Left kidney (tissue), 2 donors: ENCODE measurements around the gene USP34. TPM values are rescaled to one million over a fixed set of nuclear protein-coding genes. Genes with fewer than 3 reads are reported as not detected.
"Not testable (repeated sequence)": the region's sequence is repeated elsewhere in the genome, so short reads cannot be mapped to it uniquely, and the experiment has no call there.

ENCODE experiments used
- DNase-seq: peaks from one replicate; pipeline ENCODE4 v3.0.0-alpha.2; 2013
- polyA plus RNA-seq: library from polyadenylated mRNA; unstranded; fragments of 120-200 nt; gene quantifications from one replicate; pipeline ENCODE4 v1.2.1, GENCODE V29; 2013; ENCODE audit not compliant: insufficient read length

Gene USP34
- polyA plus RNA-seq, 1 donor = 171 TPM

DNA sequence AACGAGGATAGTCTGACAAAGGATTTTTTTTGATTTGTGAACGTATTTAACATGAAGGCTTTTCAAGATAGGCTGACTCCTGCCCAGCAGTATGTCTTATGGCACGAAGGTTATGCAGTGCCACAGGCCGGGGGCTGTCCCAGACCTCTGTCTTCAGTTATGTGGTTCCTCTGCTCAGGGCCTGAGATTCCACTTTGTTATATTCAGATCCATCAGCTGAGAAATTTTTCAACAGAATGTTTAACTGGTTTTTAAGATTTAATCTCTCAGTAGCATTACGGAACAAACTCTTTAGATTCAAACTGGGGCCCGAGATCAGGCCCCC is 288.9 kb downstream of the USP34 start:
- DNase-seq = no peak

DNA sequence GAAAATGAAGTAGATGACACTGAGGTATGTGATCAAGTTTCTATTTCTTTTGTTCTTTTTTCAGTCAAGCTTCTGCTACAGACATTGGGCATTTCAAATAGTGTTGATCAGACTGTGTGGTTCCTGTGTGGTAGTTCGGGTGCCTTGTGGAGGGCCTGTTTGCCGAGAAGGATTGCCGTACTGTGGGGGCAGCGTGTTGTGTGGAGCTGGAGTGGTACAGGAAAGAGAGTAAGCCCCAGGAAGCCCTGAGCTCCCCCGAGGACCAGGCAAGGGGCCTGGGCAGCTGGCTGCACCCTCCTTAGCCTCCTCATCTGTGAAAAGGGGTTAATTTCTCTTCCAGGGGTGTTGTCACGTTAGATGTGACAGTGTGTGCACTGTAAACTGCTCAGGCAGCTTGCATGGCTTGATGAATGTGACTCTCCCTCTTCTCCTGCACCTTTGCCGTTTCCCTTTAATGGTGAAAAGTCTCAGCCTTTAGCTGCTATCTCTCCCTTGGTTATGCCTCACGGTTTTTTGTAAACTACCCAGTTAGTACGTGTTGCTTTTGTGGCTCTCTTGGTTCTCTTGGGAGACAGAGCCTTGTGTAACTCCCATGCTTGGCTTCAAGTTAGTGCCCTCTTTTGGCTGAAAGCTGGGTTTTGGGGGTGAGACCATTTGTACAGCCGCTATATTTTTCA is 289.4 kb downstream of the USP34 start:
- DNase-seq = no peak

DNA sequence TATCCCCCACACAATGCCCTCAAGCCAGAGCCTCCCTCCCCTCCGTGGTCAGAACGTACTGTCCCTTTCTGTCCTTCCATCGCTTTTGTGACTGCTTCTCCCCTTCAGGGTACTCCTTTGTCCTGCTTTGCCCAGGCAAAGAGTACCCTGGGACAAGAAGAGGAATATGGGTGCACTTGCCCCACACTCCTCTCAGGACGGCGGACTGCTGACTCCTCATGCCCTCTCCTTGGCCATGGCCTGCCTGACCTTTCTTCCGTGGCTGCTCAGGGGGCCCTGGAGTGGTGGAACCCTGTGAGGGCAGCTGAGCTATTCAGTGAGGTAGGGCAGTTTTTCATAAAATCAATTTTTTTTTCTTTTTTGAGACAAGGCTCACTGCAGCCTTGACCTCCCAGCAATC is 290.2 kb downstream of the USP34 start:
- DNase-seq = no peak

DNA sequence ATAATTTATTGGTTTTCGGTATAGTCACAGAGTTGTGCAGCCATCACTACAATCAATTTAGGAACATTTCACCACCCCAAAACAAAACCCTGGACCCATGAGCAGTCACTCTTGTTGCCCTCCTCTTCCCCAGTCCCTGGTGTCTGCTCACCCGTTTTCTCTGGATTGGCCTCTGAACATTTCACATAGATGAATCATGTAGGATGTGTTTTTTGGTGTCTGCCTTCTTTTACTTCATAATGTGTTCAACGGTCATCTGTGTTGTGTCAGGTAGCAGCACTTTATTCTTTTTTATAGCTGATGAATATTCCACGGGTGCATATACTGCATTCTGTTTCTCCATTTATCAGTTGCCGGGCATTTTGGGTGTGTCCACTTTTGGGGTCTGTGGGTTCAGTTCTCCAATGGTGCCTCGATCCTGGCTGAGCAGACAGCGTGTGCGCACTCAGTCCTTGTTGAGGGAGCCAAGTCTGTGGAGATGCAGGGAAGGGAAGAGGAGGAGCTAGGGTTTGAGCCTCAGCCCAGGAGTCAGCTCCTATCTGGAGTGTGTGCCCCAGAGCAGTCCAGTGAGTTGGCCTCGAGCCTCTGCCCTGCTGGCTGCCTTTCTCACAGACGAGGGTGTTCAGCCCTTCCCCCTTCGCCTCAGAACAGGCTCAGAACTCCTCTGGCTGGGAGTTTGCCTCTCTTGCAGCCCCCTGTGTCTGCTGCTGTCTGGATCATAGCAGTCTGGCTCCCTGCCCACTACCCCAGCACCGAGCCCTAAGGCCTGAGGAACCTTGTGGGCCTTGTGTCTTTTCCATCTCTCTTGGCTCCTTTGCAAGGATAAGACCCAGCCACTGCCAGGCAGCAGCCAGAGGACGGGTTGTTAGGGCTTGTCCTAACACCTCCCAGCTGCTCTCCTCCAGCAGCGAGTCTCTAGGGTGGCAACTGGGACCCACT is 290.9 kb downstream of the USP34 start:
- DNase-seq = no peak

DNA sequence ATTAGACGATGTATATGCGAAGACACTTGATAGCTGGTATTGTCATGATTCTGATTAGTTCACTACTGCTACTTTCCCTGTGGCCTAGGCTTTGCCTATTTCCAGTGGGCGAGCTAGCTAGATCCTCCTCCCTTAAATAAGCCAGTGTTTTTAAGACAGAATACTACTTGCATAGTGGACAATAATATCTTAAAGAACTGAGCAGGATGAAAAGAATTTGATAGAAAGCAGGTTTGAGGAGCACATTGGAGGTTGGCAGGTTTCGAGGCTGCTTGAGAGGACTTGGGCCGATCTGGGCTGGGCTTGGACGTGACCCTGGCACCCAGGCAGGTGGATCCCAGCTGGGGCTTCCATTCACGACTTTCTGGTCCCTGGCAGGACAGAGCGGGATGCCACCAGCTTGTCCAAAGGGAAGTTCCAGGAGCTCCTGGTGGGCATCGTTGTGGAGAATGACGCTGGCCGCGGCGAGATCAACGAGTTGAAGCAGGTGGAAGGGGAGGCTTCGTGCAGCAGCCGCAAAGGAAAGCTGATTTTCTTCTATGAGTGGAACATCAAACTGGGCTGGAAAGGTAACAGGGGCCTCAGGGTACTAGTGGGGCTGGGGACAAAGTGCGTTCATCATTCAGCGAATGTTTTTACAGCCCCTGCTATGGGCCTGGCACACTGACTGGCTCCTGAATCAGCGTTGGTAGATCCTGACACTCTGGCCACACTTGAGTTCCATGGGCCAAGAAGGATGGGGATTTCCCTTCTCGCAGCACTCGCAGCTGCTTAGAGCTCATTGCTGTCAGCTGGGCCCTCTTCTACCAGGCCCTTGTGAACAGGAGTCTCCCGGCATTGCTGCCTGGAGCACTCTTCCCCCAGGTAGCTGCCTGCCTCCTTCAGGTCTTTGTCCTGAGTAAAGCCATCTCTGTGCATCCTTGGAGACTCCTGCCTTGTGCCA is 292.0 kb downstream of the USP34 start:
- no peak for DNase-seq

DNA sequence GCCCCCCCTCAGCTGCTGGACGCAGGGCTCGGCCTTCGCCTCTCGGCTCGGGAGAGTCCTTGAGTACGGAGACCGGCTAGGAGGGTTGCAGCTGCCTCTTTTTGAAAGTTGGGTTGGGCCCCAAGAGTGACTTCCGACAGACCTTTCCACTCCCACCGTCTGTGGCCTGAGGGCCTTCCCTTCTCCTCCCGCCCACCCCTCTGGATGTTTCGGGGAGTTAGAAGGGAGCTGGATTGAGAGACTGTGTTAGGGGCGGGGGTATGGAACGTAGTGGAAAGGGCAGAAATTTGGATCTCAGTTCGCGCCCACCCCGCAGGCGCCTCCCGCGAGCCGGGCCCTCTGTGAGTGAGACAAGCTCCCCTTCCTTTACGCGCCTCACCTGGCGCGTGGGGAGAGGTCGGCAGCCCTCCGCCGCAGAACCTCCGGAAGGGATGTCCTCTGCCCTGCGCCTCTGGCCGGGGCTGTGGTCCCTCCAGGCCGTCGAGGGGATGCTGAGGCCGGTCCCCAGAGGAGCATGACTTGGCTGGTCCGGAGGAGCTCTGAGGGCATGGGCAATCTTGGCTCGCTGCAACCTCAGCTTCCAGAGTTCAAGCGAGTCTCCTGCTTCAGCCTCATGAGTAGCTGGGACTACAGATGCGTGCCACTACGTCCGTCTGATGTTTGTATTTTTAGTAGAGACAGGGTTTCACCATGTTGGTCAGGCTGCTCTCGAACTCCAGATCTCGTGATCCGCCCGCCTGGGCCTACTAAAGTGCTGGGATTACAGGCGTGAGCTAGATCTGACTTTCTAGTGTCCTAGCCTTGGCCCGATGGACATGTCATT is 292.9 kb downstream of the USP34 start:
- peak; percentile 41 for DNase-seq

DNA sequence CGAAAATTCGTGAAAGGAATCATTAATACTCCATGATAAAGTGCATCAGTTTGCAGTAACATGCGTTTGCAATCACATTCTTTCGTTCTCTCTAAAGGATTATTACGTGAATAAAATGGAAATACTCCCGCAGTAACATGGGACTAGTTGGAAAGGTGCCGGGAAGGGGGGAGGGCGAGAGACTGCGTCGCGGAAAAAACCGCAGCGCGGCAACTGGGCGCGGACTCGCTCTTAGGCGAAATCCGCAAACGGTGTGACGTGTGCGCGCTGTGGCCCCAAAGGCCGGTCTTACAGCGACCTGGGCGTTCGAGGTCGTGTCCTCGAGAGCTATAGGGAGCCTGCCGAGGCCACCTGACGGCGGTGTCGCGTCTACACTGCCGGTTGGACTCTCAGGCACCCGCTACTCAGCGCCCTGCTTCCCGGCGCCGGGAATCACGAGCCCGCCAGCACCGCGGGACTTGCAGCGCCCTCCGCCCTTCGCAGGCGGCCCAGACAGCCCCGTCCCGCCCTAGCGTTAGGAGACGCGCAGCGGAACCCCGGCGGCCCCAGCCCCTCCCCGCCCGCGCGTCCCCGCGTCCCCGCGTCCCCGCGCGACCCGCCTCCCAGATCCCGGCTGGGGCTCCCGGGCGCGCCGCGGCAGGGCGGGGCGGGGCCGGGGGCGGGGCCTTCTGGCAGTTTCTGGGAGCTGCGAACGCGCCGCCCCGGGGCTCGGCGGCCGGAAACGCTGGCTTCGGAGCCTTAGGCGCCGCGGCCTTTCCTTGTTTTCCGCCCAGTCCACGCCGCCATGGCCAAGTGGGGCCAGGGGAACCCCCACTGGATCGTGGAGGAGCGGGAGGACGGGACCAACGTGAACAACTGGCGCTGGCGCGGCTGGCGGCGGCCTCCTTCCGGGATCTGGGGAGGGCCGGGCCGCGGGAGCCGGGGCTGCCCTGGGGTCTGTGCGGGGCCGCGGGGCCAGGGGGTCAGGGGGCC is 293.8 kb downstream of the USP34 start:
- peak; percentile 94 for DNase-seq

DNA sequence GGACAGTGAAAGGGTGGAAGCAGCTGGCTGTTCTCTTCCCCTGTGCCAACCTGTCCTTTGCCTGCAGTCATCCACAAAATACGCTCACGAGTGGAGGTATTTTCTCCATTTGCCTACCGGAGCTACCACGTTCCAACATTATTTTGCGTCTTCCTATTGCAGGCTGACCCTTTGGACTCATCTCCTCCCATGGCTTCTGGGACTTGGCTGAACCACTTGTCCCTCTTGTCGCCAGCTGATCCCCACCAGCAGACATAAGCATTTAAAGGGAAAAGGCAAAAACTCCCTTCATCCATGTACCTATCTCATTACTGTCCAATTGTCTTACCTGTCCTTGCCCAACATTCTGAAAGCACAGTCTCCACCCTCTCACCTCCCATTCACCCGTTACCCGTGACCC is 295.9 kb downstream of the USP34 start:
- no peak for DNase-seq

DNA sequence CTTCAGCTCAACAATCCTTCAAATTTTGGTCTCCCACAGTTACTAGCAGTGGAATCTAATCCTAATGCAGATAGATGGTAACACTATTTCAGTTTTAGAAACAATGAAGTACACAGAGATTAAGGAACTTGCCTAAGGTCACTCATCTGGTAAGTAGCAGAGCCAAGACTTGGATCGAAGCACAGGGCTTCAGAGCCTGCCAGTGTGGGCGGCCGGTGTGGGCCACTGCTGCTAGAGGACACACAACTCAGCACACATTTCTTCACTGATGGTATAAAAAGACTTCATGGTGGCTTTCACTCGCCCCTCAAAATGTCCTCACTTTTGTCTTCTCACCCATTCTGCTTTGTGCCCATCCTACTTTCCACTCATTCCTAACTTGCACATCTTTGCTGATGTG is 297.8 kb downstream of the USP34 start:
- no peak for DNase-seq

DNA sequence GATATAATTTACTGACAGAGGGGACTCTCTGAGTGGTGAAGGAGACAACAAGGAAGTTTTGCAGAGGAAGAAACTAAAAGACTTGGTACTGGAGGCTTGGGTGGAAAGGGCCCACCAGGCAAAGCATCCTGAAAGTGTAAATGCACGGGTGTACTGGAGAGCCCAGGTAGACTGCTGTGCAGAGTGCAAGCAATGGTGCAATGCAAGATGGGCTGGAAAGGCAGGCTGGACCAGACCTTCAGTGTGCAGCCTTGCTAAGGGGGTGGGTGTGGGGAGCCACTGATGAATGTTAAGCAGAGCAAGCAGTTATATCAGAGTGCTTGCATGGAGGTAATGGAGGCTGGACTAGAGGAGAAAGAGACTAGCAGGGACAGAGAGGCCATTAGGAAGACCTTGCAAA is 298.2 kb downstream of the USP34 start:
- no peak for DNase-seq

DNA sequence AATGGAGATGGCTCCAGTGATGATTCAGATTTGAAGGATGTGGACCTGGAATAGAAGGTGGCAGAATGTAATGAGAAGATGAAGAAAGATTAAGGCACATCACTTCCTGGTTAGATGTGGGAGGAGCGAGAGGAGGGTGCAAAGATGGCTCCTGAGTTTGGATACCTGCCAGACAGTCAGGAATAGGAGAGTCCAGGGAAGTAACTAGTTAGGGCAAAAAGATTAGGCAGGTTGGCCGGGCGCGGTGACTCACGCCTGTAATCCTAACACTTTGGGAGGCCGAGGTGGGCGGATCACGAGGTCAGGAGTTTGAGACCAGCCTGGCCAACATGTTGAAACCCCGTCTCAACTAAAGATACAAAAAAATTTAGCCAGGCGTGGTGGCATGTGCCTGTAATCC is 303.3 kb downstream of the USP34 start:
- no peak for DNase-seq

DNA sequence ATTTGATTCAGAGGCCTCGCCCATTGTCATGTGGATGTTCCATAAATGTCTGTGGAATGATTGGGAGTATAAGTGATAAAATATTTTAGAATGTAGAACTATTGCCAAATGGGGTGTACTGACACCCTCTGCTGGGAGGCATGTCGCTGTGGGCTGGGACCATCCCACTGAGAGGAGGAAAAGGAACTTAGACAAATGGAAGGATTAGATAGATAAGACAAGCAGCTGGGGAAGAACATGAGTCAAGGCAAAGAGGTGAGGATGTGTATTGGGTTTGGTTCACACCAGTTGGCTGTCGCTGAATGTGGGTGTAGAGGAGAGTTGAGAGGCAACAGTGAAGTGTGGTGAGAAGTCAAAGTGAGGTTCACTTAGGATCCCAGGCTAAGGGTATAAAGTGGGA is 304.9 kb downstream of the USP34 start:
- DNase-seq = no peak

DNA sequence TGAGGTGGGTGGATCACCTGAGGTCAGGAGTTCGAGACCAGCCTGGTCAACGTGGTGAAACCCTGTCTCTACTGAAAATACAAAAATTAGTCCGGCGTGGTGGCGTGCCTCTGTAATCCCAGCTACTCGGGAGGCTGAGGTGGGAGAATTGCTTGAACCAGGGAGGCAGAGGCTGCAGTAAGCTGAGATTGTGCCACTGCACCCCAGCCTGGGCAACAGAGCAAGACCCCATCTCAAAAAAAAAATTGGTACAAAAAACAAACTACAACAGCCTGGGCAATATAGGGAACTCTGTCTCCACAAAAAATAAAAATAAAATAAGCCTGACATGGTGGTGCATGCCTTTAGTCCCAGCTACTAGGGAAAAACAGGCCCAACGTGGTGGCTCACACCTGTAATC is 305.8 kb downstream of the USP34 start:
- DNase-seq = not testable (repeated sequence)

DNA sequence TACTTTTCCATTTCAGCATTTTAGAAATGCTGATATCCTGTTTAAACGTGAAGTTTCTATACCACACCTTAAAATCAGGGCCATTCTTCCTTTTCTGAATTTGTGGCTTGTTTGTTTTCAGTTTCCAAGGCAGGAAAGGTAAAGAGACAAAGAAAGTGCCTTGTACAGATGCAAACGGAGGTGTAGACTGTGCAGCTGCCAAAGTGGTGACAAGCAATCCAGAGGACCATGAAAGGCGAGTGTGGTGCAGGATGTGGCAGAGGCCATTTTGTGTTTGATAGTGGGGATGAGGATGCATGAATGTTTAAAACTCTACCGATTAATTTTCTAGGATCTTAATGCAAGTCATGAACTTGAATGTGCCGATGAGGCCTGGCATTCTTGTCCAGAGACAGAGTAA is 308.2 kb downstream of the USP34 start:
- DNase-seq = no peak

DNA sequence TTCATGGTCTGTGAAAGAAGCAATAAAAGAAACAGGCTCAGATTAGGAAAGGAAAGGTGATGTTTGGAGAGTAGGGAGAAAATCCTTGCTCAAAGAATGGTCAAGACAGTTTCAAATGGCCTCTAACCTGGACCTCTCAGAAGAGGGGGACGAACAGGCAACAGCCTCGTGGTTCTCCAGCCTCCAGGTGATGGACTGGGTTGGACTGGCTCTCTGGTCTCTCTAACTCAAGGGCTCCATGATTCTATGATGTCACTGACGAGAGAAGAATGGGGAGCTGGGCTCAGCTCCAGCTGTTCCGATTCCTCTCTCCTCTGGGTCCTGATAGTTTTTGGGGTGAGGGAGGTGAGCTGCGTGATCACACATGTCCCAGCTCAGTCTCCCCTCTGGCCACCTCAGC is 309.0 kb downstream of the USP34 start, which contains the start of gene C2orf74:
Gene C2orf74, plus strand, starts transcription at position 301 of the 400 bp plus-strand sequence. CDS start 327 bp downstream, outside the sequence.
- DNase-seq = no peak

DNA sequence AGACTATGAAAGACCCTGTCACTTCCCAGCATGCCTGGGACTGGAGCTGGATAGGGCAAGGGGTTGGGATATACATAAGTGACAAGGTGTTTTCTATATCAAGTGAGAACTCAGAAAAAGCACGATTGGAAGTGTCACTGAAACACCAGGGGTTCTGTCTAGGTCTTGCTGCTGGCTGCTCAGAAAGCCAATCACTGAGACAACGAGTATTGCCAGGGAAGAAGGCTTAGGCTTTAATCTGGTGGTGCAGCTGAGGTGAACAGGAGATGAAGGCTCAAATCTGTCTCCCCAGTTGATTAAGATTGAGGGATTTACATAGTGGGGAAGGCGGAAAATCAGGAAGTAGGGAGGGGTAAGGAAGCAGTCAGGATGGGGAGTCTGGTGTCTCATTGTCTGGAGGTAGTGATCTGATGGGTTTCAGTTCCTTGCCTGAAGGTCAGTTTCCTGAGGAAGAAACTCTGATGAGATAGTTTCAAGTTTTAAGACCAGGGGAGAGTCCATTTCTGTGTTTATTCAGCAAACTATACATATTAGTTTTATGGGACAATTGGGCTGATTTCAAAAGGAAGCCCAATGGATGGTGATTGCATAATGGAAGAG is 312.4 kb downstream of the USP34 start:
- no peak for DNase-seq

DNA sequence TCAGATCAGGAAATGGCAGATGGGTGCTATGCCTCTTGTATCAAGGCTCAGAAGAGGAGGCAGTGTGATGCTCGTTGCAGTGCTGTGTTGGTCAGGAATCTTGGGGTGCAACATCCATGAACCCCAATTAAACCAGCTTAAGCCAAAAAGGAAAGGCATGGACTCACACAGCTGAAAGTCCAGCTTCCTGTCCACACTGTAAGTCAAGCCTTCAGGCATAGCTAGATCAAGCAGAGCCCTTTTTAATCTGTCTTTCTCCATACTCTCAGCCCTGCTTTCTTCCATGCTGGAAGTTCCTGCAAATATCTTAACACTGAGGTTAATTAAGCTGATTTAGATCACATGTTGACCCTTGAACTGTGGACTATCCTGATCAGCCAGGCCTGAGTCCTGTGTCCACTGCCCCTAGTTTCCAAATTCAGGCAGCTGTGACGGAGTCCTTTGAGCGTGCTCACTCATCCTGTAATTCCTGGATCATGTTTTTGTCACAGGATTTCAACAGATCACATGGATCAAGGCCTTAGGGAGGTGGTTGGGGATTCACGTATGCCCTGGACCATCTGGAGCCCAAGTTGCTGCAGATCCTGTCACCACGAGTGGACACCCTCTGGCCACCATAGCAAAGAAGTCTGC is 313.4 kb downstream of the USP34 start:
- DNase-seq = no peak

DNA sequence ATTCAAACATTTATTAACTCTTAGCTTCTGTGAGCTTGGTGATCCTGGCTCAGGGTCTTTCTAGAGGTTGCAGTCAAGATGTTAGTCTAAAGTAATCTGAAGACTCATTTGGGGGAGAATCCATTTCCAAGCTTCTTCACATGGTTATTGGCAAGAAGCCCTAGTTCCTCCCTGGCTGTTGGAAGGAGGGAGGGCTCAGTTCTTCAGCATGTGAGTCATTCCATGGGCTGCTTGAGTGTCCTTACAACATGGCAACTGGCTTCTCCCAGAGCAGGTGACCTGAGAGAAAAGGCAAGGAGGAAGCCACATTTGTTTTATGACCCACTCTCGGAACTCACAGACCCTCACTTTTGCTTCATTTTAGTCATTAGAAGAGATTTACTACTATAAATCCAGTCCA is 319.5 kb downstream of the USP34 start:
- DNase-seq = no peak

DNA sequence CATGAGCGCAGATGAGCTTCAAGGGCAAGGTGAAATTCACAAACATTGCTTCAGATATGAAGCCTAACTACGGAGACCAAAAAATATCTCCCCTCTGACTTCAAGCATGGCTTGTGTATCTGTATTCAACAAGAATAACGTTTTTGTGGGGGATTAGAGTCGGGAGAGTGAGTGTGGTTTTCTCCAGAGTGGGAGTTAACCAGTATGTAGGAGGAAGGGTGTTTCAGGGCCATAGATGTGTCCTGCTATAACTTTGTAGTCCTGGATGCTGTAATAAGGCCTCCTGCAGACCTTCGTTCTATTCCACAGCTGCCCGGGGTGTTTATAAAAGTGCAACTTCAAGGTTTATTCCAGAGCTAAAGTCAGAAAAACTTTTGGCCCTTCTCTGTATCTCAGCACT is 321.8 kb downstream of the USP34 start:
- no peak for DNase-seq
